Caco-2 (cell line): Measurements from ENCODE around the gene OSBPL8. TPM values are rescaled to one million over a fixed set of nuclear protein-coding genes. Genes with fewer than 3 reads are reported as not detected.

ENCODE experiments used
- BruUV-seq: library from RNA; stranded (reverse); fragments of 400-500 nt; replicated peaks from 2 replicates; lab custom pipeline; 2021; lab: Mats Ljungman, UMichigan
- CTCF ChIA-PET: fragments of 300-600 bp; sonication (Branson Sonifier 250); formaldehyde crosslinking; loops from one replicate; lab custom pipeline; 2022; ENCODE audit warnings: antibody characterized with exemption; lab: Charles Lee
- POLR2A ChIA-PET: fragments of 300-600 bp; sonication (Branson Sonifier 250); formaldehyde crosslinking; loops from one replicate; lab custom pipeline; 2022; ENCODE audit warnings: antibody characterized with exemption; lab: Charles Lee
- DNase-seq, 2 experiments: peaks; one replicate each; pipeline versions ENCODE4 v3.0.0 to v3.0.0-alpha.2; 2020 to 2022
- H3K27me3 ChIP-seq: replicated peaks from 2 replicates; pipeline ENCODE4 v1.6.0; 2011; ENCODE audit warnings: low read length; ENCODE audit not compliant: control insufficient read depth, insufficient read depth
- H3K36me3 ChIP-seq: 2 replicates; pipeline ENCODE4 v1.5.1; 2011; ENCODE audit warnings: low read length; ENCODE audit not compliant: control insufficient read depth, insufficient read depth
- H3K4me1 ChIP-seq: fragments of 250-450 bp; sonication (Bioruptor Pico); 2 replicates; pipeline ENCODE4 v1.5.1; 2020; ENCODE audit warnings: mild to moderate bottlenecking
- H3K4me3 ChIP-seq: 2 replicates; pipeline ENCODE4 v1.5.1; 2011; ENCODE audit warnings: low read depth, mild to moderate bottlenecking, control low read depth, low read length
- H3K9me3 ChIP-seq: fragments of 250-450 bp; sonication (Bioruptor Pico); 2 replicates; pipeline ENCODE4 v1.5.1; 2020; ENCODE audit warnings: mild to moderate bottlenecking, moderate library complexity
- H3K27ac Mint-ChIP-seq: one replicate; pipeline ENCODE4 v1.8.0; 2022; ENCODE audit warnings: mixed read lengths; ENCODE audit not compliant: unreplicated experiment
- H3K27me3 Mint-ChIP-seq: one replicate; pipeline ENCODE4 v1.8.0; 2022; ENCODE audit warnings: mixed read lengths; ENCODE audit not compliant: insufficient read depth, unreplicated experiment
- H3K36me3 Mint-ChIP-seq: one replicate; pipeline ENCODE4 v1.8.0; 2022; ENCODE audit warnings: mild to moderate bottlenecking, mixed read lengths; ENCODE audit not compliant: insufficient read depth, unreplicated experiment
- H3K4me1 Mint-ChIP-seq: one replicate; pipeline ENCODE4 v1.8.0; 2022; ENCODE audit warnings: low read depth, mixed read lengths; ENCODE audit not compliant: unreplicated experiment
- H3K4me3 Mint-ChIP-seq: one replicate; pipeline ENCODE4 v1.8.0; 2022; ENCODE audit warnings: mild to moderate bottlenecking, moderate library complexity, mixed read lengths; ENCODE audit not compliant: unreplicated experiment
- H3K9me3 Mint-ChIP-seq: one replicate; pipeline ENCODE4 v1.8.0; 2022; ENCODE audit warnings: mixed read lengths; ENCODE audit not compliant: unreplicated experiment
- intact Hi-C: fragments of 100-400 bp; cut with micrococcal nuclease; formaldehyde crosslinking; loops from one replicate; pipeline ENCODE4 v1.10.0; 2022; ENCODE audit not compliant: unreplicated experiment
- total RNA-seq: library from RNA; stranded (reverse); gene quantifications from 2 replicates; pipeline ENCODE4 v1.2.3, GENCODE V29; 2022
- TF ChIP-seq, protein P1 (sequence below), 2 experiments: fragments of 200-600 bp in 1 of 2; IDR thresholded peaks; 1 replicate in 1 of 2; 2 replicates in 1 of 2; pipeline versions ENCODE4 v1.5.1 to v1.8.0; 2011 to 2022; ENCODE audit warnings: antibody characterized with exemption in 1 of 2, control low read depth in 1 of 2, inconsistent platforms in 1 of 2, low read depth in 1 of 2, low read length in 1 of 2, mild to moderate bottlenecking in 1 of 2, moderate library complexity in 1 of 2; ENCODE audit not compliant: insufficient read depth in 1 of 2, severe bottlenecking in 1 of 2, unreplicated experiment in 1 of 2

The OSBPL8 gene
- total RNA-seq, 1 experiment from 2014 or later: 50.0 TPM

GRCh38 chr12:76402259-76402658, 157.3 kb downstream of the OSBPL8 start:
- Mint-ChIP-seq H3K4me1 (no peaks in the 10 kb centered on the region), H3K4me3 (no peak overlapping the region), H3K27me3 (no peaks in the 10 kb centered on the region), H3K36me3 (peaks cover 7% of the 10 kb centered on the region), H3K9me3 (no peaks in the 10 kb centered on the region), H3K27ac (no peak overlapping the region)
- ChIA-PET POLR2A (no interaction called here), CTCF (interaction anchor here (1.6 kb wide), 1 partner anchor 54 kb away, joined by 4 read pairs; no protein-coding TSS in a partner anchor)
- Histone ChIP-seq H3K9me3 (no peaks in the 10 kb centered on the region), H3K4me3 (no peak overlapping the region), H3K36me3 (no peaks in the 10 kb centered on the region), H3K27me3 (no peaks in the 10 kb centered on the region), H3K4me1 (peaks cover 17% of the 10 kb centered on the region; the same call in 1 of the 2 replicates)
- intact Hi-C loops: loop anchor here (1.0 kb wide), 1 partner anchor 53 kb away; no protein-coding TSS in a partner anchor
- no TSS peak for BruUV-seq
- TF ChIP-seq, protein P1, sequence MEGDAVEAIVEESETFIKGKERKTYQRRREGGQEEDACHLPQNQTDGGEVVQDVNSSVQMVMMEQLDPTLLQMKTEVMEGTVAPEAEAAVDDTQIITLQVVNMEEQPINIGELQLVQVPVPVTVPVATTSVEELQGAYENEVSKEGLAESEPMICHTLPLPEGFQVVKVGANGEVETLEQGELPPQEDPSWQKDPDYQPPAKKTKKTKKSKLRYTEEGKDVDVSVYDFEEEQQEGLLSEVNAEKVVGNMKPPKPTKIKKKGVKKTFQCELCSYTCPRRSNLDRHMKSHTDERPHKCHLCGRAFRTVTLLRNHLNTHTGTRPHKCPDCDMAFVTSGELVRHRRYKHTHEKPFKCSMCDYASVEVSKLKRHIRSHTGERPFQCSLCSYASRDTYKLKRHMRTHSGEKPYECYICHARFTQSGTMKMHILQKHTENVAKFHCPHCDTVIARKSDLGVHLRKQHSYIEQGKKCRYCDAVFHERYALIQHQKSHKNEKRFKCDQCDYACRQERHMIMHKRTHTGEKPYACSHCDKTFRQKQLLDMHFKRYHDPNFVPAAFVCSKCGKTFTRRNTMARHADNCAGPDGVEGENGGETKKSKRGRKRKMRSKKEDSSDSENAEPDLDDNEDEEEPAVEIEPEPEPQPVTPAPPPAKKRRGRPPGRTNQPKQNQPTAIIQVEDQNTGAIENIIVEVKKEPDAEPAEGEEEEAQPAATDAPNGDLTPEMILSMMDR (IDR thresholded peaks at IDR 0.05; ENCODE audit: insufficient read depth in 1 of 2, low read depth in 1 of 2, low read length in 1 of 2, severe bottlenecking in 1 of 2, unreplicated experiment in 1 of 2): no peak
- peak; percentile 44 to 51 for DNase-seq

- Mint-ChIP-seq H3K27ac (no peak overlapping the region), H3K4me3 (no peak overlapping the region), H3K27me3 (no peaks in the 10 kb centered on the region), H3K9me3 (no peaks in the 10 kb centered on the region), H3K36me3 (peaks cover 7% of the 10 kb centered on the region), H3K4me1 (no peaks in the 10 kb centered on the region)
- intact Hi-C loops: no loop called here
- H3K36me3 ChIP-seq: no peaks in the 10 kb centered on the region
- peaks cover 17% of the 10 kb centered on the region; the same call in 1 of the 2 replicates for H3K4me1 ChIP-seq
- TF ChIP-seq, protein P1 (IDR thresholded peaks at IDR 0.05; ENCODE audit: insufficient read depth in 1 of 2, low read depth in 1 of 2, low read length in 1 of 2, severe bottlenecking in 1 of 2, unreplicated experiment in 1 of 2): no peak
- BruUV-seq: no TSS peak
- no peak overlapping the region for H3K4me3 ChIP-seq
- no peak for DNase-seq
- POLR2A ChIA-PET: no interaction called here
- CTCF ChIA-PET: no interaction called here
- H3K27me3 ChIP-seq: no peaks in the 10 kb centered on the region
- no peaks in the 10 kb centered on the region for H3K9me3 ChIP-seq
Observed at GRCh38 chr12:76400136-76400535, 159.4 kb downstream of the OSBPL8 start.

DNA sequence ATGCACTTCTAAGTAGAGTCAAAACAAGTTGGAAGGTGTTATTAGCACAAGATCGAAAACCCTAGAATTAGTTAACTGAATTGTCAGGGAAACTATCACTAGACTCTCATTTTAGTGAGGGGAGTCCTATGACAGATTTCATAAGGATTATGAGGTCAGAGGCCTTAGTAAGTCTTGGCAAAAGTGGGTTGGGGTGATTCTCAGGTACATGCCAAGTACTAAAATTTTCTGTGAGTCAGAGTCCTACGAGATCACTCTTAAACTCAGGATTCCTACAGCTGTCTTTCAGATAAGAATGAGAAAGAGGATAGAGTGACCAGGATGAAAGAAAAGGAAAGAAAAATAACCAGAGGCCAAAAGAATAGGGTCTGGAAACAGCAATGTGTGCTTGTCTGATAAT, 160.5 kb downstream of the OSBPL8 start:
- H3K36me3 Mint-ChIP-seq: peaks cover 7% of the 10 kb centered on the region
- DNase-seq: no peak
- no TSS peak for BruUV-seq
- peaks cover 17% of the 10 kb centered on the region; the same call in 1 of the 2 replicates for H3K4me1 ChIP-seq
- no peaks in the 10 kb centered on the region for H3K27me3 ChIP-seq
- intact Hi-C loops: no loop called here
- CTCF ChIA-PET: no interaction called here
- no peaks in the 10 kb centered on the region for H3K4me1 Mint-ChIP-seq
- no peak overlapping the region for H3K4me3 ChIP-seq
- H3K9me3 Mint-ChIP-seq: no peaks in the 10 kb centered on the region
- POLR2A ChIA-PET: no interaction called here
- H3K27me3 Mint-ChIP-seq: no peaks in the 10 kb centered on the region
- no peak overlapping the region for H3K4me3 Mint-ChIP-seq
- H3K36me3 ChIP-seq: no peaks in the 10 kb centered on the region
- no peaks in the 10 kb centered on the region for H3K9me3 ChIP-seq
- H3K27ac Mint-ChIP-seq: no peak overlapping the region
- TF ChIP-seq, protein P1 (IDR thresholded peaks at IDR 0.05; ENCODE audit: insufficient read depth in 1 of 2, low read depth in 1 of 2, low read length in 1 of 2, severe bottlenecking in 1 of 2, unreplicated experiment in 1 of 2): no peak
